GM12873 (cell line): Measurements from ENCODE around the gene PPARG.

Source experiments
- CTCF ChIP-seq: IDR thresholded peaks from 2 replicates; pipeline ENCODE4 v1.5.1; 2012; ENCODE audit warnings: low read depth, mild to moderate bottlenecking, moderate library complexity, low read length, control low read depth; ENCODE audit not compliant: insufficient read depth; ENCODE audit errors: missing control alignments

Gene PPARG

DNA sequence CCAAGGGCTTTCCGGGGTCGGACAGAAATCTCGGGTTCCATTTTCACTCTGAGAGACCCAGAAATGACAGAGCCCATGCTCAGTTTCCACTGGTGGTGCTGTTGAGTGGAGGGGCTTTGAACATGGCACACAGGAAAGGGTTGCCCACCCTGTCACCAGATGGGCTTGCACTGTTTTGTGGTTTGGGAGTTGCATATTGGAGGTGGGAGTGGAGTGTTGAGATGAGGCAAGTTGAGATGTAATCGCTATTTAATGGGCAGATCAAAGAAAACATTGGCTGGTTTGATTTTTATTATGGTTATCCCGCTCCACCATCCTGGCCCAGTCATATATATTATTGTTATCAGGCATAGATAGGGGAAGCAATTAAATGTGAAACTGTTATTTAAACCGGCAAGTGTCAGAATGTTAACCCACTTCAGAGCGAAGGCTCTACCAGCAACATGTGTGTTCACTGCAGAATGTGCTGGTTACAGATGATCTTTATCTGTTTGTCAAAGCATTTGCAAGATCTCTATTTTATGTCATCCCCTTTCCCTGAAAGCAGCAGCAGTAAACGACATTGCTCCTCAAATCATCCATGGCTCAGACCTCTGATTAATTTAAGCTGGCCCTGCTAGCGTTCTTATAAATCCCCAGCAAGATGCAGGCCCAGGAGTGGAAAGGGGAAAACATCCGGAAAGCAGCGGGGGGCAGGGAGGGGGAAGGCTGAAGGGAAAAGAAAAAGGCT lies 137.1 kb downstream of the PPARG start:
- no peak for TF ChIP-seq CTCF

GRCh38 chr3:12427551-12427950 lies 138.7 kb downstream of the PPARG start:
- no peak for TF ChIP-seq CTCF

DNA sequence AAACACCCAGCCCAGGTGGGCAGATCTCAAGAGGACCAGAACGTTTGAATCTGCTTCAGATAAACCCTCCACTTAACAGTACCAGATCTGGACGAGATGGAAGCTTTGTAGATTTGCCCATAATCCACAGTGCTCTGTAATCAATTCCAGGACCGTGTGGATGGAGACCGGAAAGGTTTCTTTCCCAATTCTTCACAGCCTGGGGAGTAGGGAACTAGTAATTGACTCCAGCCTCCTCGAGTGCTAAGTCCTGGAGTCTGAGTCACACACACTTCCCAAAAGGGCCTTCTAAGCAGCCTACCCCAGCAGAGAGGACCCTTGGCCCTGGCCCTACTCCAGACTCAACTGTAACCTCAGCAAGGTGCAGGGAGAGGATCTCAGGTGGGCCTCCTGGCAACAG lies 139.3 kb downstream of the PPARG start:
- TF ChIP-seq CTCF: no peak

DNA sequence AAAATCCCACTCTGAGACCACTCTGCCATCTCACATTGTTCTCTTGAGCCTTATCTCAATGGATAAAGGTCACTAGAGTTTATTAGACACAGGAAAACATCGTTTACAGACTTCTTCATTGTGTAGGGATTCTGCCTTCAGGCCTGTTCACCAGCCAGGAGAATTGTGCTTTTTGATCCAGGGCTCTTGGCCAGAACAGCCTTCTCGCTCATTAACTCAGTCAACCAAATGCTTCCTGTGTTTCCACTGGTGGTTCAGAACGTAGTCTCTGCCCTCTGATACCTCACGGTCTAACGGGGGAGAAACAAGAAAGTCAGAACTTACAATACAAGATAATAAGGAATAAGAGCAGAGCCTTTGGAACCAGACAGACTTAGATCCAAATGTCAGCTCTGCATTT lies 141.2 kb downstream of the PPARG start:
- no peak for TF ChIP-seq CTCF

GRCh38 chr3:12433823-12434222 lies 145.0 kb downstream of the PPARG start:
- no peak for TF ChIP-seq CTCF

DNA sequence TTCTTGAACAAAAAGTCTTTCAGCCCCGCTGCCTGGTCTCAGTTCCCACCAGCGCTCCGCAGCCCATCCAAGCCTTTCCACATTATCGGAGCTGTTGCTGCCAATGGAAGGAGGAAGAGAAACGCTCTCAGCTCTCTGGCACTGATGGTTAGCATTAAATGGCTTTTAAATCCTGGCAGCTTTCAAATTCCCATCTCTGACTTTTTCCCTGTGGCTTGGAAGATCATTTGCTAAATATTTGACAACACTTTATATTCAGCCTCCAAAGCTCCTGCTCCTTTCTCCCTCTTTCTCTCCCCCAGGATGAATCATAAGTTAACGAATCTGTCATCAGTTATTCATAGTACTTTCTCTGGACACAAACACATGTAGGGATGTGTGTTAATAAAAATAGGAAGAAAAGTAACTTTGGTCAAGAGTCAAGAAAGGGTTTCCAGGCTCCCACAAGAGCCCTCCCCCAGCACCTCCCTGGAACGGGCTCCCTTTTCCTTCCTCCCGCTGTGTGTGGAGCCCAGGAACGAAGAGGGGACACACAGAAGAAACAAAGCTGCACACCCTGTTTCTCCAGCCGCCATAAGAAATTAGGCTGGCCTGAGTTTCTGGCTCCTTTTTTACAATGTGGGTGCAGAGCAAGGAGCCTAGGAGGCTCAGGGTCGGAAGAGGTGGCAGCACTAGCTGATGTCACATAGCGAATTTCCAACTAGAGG lies 147.8 kb downstream of the PPARG start:
- TF ChIP-seq CTCF: no peak

- no peak for TF ChIP-seq CTCF
Measured at GRCh38 chr3:12437221-12437605, 148.3 kb downstream of the PPARG start.
